ENCODE measurements around the gene DDX54.
"Not testable (repeated sequence)": the region's sequence is repeated elsewhere in the genome, so short reads cannot be mapped to it uniquely, and the experiment has no call there.

DDX54 gene

GRCh38 chr12:113133036-113133435, 52.2 kb downstream of the DDX54 start:
- no peak overlapping the region for H3K4me3 ChIP-seq
- no peaks in the 10 kb centered on the region for H3K36me3 ChIP-seq (replicated peaks)
- H3K27me3 ChIP-seq (ENCODE audit: low read depth): no peaks in the 10 kb centered on the region
- DNase-seq (ENCODE audit: low spot score in 2 of 2): no peak
- H3K4me1 ChIP-seq: peaks cover 4% of the 10 kb centered on the region; the same call in 1 of the 2 replicates
- no peaks in the 10 kb centered on the region for H3K9me3 ChIP-seq
- in situ Hi-C loops (cut with MboI; ENCODE audit: low sequenced_read_pairs): no loop called here

- H3K9me3 ChIP-seq: no peaks in the 10 kb centered on the region
- DNase-seq (ENCODE audit: low spot score in 2 of 2): no peak
- in situ Hi-C loops (cut with MboI; ENCODE audit: low sequenced_read_pairs): no loop called here
- H3K4me3 ChIP-seq: no peak overlapping the region
- H3K36me3 ChIP-seq (replicated peaks): no peaks in the 10 kb centered on the region
- H3K27me3 ChIP-seq (ENCODE audit: low read depth): no peaks in the 10 kb centered on the region
- peaks cover 4% of the 10 kb centered on the region; the same call in 1 of the 2 replicates for H3K4me1 ChIP-seq
Observed at GRCh38 chr12:113131556-113131955, 53.7 kb downstream of the DDX54 start.

- H3K4me3 ChIP-seq: no peak overlapping the region
- no peaks in the 10 kb centered on the region; the same call in 1 of the 2 replicates for H3K27me3 ChIP-seq (ENCODE audit: low read depth)
- H3K4me1 ChIP-seq: no peaks in the 10 kb centered on the region
- in situ Hi-C loops (cut with MboI; ENCODE audit: low sequenced_read_pairs): no loop called here
- DNase-seq (ENCODE audit: low spot score in 2 of 2): peak in 1 of 2 experiments; percentile 45
- H3K9me3 ChIP-seq: no peaks in the 10 kb centered on the region
- H3K36me3 ChIP-seq (replicated peaks): no peaks in the 10 kb centered on the region
Observed at GRCh38 chr12:113130457-113131135, 54.7 kb downstream of the DDX54 start.

GRCh38 chr12:113129664-113130456, 55.4 kb downstream of the DDX54 start:
- in situ Hi-C loops (cut with MboI; ENCODE audit: low sequenced_read_pairs): no loop called here

DNA sequence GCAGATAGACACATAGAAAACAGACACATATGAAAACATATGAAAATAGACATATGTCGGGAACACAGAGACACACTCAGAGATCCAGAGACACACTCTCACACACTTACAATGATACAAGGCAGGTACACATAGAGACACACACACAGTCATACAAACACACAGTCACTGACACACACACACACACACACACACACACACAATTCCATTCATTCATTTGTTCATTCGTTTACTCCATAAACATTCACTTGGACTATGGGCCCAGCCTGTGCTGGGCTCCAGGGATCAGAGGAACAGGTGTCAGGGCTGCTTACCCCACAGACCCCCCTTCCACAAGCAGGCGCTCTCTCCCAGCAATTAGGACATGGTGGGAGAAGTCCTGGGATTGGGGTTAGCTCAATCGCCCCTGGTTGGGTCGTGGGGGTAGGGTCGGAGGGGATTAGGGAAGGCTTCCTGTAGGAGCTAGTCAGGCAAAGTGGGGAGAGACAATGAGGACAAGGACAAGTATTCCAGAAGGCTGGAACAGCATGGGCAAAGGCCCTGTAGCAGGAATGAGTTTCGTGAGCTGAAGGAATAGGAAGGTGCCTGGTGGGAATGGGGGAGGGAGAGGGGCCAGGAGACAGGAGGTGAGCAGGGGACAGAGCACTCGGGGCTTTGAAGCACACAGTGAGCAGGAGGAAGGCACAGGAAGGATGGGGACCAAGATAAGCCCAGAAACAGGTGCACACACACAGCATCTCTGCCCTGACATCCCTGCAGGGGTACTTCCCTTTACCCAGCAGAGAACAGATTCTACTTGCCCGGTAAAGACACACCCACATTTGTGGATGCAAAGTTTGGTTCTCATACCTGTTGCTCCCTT, 56.2 kb downstream of the DDX54 start:
- no peaks in the 10 kb centered on the region; the same call in 1 of the 2 replicates for H3K27me3 ChIP-seq (ENCODE audit: low read depth)
- no peak overlapping the region for H3K4me3 ChIP-seq
- H3K9me3 ChIP-seq: no peaks in the 10 kb centered on the region
- no peaks in the 10 kb centered on the region for H3K36me3 ChIP-seq (replicated peaks)
- no peaks in the 10 kb centered on the region for H3K4me1 ChIP-seq
- in situ Hi-C loops (cut with MboI; ENCODE audit: low sequenced_read_pairs): no loop called here
- DNase-seq (ENCODE audit: low spot score in 2 of 2): no peak

More at GRCh38 chr12:113129664-113130456, 55.4 kb downstream of the DDX54 start:
- H3K4me1 ChIP-seq: no peaks in the 10 kb centered on the region
- no peak overlapping the region for H3K4me3 ChIP-seq
- H3K36me3 ChIP-seq (replicated peaks): no peaks in the 10 kb centered on the region
- no peaks in the 10 kb centered on the region; the same call in 1 of the 2 replicates for H3K27me3 ChIP-seq (ENCODE audit: low read depth)
- DNase-seq (ENCODE audit: low spot score in 2 of 2): no peak
- no peaks in the 10 kb centered on the region for H3K9me3 ChIP-seq

DNA sequence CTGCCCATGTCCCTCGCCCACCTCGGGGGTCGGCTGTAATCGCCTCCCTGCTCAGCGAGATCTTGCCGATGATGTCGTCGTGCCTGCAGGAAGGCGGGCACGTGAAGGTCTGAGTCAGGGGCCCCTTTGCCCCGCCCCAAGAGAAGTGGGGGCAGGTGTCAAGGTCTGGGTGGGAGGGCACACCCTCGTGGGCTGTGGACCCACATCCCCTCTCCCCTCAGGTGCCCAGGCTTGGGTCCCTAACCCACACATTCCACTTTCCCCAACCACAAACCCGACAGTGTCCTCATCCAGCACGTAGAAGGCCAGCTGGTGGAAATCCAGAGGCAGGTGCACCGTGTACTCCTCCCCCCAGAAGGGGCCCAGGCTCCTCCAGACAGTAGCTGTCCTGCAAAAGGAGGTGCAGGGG, 57.5 kb downstream of the DDX54 start:
- in situ Hi-C loops (cut with MboI; ENCODE audit: low sequenced_read_pairs): no loop called here
- Histone ChIP-seq H3K4me3 (no peak overlapping the region), H3K9me3 (no peaks in the 10 kb centered on the region), H3K4me1 (no peaks in the 10 kb centered on the region), H3K36me3 (replicated peaks) (no peaks in the 10 kb centered on the region), H3K27me3 (ENCODE audit: low read depth) (no peaks in the 10 kb centered on the region; the same call in 1 of the 2 replicates)
- DNase-seq (ENCODE audit: low spot score in 2 of 2): no peak

GRCh38 chr12:113120670-113121370, 64.5 kb downstream of the DDX54 start:
- DNase-seq (ENCODE audit: low spot score in 2 of 2): no peak
- Histone ChIP-seq H3K36me3 (replicated peaks) (no peaks in the 10 kb centered on the region), H3K9me3 (no peaks in the 10 kb centered on the region), H3K4me3 (no peak overlapping the region), H3K27me3 (ENCODE audit: low read depth) (no peaks in the 10 kb centered on the region; the same call in 1 of the 2 replicates), H3K4me1 (no peaks in the 10 kb centered on the region)
- in situ Hi-C loops (cut with MboI; ENCODE audit: low sequenced_read_pairs): no loop called here

DNA sequence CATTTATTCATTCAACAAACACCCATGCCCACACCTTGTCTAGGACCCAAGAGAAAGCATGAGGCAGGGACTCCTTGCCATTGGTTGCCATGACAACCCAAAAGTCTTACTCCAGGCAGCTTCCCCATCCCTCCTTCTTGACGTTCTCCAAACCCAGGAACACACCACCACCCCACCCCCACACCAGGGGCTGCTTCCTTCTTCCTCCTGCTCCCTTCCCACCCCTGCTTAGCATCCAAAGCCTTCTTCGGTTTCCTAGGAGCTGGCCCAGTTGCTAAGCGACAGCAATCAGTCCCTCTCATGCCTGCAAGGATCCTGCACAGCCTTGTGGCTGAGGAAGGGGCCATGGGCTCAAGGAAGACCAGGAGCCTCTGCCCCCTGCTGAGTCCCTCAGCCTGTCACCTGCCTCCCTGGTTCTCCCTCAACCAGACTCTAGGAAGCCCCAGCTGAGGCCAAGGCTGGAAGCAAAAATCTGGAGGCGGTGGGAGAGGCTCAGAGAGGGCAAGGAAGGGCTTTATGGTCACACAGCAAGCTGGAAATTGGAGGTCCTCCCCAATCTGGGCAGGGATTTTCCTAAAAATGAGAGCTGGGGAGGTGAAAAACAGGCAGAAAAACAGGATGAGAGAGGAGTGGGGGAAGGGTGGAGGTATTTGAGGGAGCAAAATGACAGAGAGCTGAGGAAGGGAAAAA, 65.2 kb downstream of the DDX54 start:
- H3K27me3 ChIP-seq (ENCODE audit: low read depth): no peaks in the 10 kb centered on the region
- no peak for DNase-seq (ENCODE audit: low spot score in 2 of 2)
- in situ Hi-C loops (cut with MboI; ENCODE audit: low sequenced_read_pairs): no loop called here

DNA sequence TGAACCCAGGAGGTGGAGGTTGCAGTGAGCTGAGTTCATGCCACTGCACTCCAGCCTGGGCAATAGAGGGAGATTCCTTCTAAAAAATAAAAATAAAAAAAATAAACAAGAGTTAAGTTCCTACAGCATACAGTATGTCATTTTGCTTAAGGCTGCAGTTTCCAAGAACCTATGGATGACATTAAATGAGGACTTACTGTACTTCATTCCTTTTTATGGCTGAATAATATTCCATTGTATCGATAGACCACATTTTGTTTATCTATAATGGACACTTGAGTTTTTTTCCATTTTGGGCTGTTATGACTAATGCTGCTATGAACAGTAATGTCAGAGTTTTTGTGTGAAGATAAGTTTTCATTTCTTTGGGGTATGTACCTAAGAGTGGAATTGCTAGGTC, 67.1 kb downstream of the DDX54 start:
- no peaks in the 10 kb centered on the region for H3K36me3 ChIP-seq (replicated peaks)
- no peaks in the 10 kb centered on the region for H3K27me3 ChIP-seq (ENCODE audit: low read depth)
- DNase-seq (ENCODE audit: low spot score in 2 of 2): no peak
- no peaks in the 10 kb centered on the region for H3K4me1 ChIP-seq
- H3K9me3 ChIP-seq: no peaks in the 10 kb centered on the region
- H3K4me3 ChIP-seq: no peak overlapping the region
- in situ Hi-C loops (cut with MboI; ENCODE audit: low sequenced_read_pairs): no loop called here

More for the DNA sequence above, 65.2 kb downstream of the DDX54 start:
- Histone ChIP-seq H3K9me3 (no peaks in the 10 kb centered on the region), H3K36me3 (replicated peaks) (no peaks in the 10 kb centered on the region), H3K4me1 (no peaks in the 10 kb centered on the region), H3K4me3 (no peak overlapping the region)

- H3K4me3 ChIP-seq; H3K4me1 ChIP-seq; H3K9me3 ChIP-seq; H3K36me3 ChIP-seq (replicated peaks); DNase-seq (ENCODE audit: low spot score in 2 of 2); in situ Hi-C loops (cut with MboI; ENCODE audit: low sequenced_read_pairs); H3K27me3 ChIP-seq (ENCODE audit: low read depth): not testable (repeated sequence)
Observed at GRCh38 chr12:113117684-113118083, 67.6 kb downstream of the DDX54 start.

GRCh38 chr12:113116875-113117274, 68.4 kb downstream of the DDX54 start:
- Histone ChIP-seq H3K27me3 (ENCODE audit: low read depth) (no peaks in the 10 kb centered on the region), H3K36me3 (replicated peaks) (no peaks in the 10 kb centered on the region), H3K4me1 (no peaks in the 10 kb centered on the region), H3K9me3 (no peaks in the 10 kb centered on the region), H3K4me3 (no peak overlapping the region)
- in situ Hi-C loops (cut with MboI; ENCODE audit: low sequenced_read_pairs): no loop called here
- DNase-seq (ENCODE audit: low spot score in 2 of 2): no peak

DNA sequence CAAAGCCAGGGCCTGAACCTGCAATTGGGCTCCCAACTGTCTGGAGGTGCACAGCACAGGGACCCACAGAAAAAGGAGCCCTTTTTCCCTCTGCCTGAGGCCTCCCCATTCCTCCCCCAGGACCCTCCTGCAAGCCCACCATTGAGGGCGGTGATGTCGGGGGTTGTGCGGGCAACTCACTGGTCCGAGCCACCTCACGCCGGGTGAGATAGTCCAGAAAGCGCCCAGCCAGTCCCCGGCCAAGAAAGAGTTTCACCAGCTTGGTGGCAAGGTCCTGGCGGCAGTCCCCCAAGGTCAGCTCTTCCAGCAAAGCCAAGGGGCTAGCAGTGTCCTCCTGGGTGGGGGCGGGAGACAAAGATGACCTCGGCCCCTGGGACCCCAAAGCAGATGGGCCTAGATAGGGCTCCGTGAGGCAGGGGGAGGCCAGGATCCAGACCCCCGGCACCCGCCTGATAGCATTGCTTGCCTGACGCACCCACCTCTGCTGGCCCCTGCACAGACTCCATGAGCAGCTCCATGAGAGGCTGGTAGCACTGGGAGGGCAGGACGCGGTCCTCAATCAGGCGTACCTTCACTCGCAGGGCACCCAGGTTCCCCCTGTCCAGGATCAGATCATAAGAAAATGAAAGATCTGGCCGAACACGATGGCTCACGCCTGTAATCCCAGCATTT, 69.7 kb downstream of the DDX54 start:
- H3K4me3 ChIP-seq: no peak overlapping the region
- no peaks in the 10 kb centered on the region for H3K36me3 ChIP-seq (replicated peaks)
- in situ Hi-C loops (cut with MboI; ENCODE audit: low sequenced_read_pairs): no loop called here
- no peaks in the 10 kb centered on the region for H3K4me1 ChIP-seq
- H3K9me3 ChIP-seq: no peaks in the 10 kb centered on the region
- no peaks in the 10 kb centered on the region for H3K27me3 ChIP-seq (ENCODE audit: low read depth)
- DNase-seq (ENCODE audit: low spot score in 2 of 2): no peak
